A673 (cell line): ENCODE results near the gene HVCN1.

Experiments
- EZH2 ChIP-seq: fragments of 200-600 bp; sonication (generic); IDR thresholded peaks from 2 replicates; pipeline ENCODE4 v1.6.1; 2017; ENCODE audit warnings: borderline replicate concordance, low read depth, mild to moderate bottlenecking, mixed read lengths, antibody characterized with exemption, low read length; ENCODE audit not compliant: poor library complexity, severe bottlenecking
- TF ChIP-seq, protein P1 (sequence below): fragments of 300-800, 200-600 bp; sonication (generic); conservative IDR thresholded peaks from 2 replicates; pipeline ENCODE4 v1.5.1; 2017; ENCODE audit warnings: low read depth, mild to moderate bottlenecking, antibody characterized with exemption, low read length, moderate library complexity, mixed read lengths

DNA sequence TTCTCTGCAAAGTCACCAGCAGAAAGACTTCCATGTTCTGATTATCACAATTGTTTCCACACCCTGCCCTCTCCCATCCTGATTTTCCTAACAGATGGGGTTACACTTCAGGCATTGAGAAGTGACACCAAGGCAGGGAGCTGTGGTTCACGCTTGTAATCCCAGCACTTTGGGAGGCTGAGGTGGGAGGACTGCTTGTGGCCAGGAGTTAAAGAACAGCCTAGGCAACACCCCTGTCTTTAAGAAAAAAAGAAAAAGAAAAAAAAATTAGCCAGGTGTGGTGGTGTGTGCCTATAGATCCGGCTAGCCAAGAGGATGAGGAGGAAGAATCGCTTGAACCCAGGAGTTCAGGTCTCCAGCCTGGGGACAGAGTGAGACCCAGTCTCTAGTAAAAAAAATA lies 48.6 kb upstream of the HVCN1 start:
- no peak for TF ChIP-seq EZH2
- TF ChIP-seq, protein P1, sequence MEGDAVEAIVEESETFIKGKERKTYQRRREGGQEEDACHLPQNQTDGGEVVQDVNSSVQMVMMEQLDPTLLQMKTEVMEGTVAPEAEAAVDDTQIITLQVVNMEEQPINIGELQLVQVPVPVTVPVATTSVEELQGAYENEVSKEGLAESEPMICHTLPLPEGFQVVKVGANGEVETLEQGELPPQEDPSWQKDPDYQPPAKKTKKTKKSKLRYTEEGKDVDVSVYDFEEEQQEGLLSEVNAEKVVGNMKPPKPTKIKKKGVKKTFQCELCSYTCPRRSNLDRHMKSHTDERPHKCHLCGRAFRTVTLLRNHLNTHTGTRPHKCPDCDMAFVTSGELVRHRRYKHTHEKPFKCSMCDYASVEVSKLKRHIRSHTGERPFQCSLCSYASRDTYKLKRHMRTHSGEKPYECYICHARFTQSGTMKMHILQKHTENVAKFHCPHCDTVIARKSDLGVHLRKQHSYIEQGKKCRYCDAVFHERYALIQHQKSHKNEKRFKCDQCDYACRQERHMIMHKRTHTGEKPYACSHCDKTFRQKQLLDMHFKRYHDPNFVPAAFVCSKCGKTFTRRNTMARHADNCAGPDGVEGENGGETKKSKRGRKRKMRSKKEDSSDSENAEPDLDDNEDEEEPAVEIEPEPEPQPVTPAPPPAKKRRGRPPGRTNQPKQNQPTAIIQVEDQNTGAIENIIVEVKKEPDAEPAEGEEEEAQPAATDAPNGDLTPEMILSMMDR: no peak
